ENCODE data around the gene RLBP1.

The RLBP1 gene

DNA sequence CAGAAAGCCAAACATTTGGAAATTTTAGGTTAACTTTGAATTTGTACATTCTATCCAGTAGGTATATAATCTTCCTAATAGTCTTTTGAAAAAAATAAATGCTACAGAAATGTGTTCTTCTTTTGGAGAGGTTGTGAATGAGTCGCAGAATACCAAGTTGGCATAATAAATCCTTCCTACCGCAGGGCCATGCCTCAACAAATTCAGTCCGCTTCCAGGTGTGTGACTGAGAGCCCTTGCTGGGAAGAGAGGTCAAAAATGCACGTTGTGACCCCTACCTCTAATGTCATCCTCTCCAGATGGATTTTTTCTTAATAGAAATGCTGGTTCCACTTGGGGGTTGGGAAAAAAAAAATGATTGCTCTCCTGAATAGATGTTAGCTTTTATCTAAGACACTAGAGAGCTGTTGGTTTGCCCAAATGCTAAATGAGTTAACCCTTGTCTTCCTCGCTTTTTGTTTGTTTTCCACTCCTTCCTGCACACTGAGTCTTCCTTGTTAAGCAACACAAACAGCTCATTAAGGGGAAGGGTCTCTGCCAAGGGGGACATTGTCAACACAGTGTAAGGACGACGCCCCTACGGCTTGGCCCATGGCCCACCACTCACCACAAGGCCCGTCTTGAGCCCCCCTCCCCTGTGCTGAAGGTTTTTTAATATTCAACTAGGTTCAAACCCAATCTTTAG is 33.9 kb downstream of the RLBP1 start:
- H3K4me3 ChIP-seq (ENCODE audit: low read length): no peak overlapping the region
- H4K20me1 ChIP-seq (ENCODE audit: control insufficient read depth, insufficient read depth, low read depth, low read length): no peaks in the 10 kb centered on the region
- no peaks in the 10 kb centered on the region for H3K4me1 ChIP-seq (ENCODE audit: control insufficient read depth, low read length)
- TF ChIP-seq, protein P1, sequence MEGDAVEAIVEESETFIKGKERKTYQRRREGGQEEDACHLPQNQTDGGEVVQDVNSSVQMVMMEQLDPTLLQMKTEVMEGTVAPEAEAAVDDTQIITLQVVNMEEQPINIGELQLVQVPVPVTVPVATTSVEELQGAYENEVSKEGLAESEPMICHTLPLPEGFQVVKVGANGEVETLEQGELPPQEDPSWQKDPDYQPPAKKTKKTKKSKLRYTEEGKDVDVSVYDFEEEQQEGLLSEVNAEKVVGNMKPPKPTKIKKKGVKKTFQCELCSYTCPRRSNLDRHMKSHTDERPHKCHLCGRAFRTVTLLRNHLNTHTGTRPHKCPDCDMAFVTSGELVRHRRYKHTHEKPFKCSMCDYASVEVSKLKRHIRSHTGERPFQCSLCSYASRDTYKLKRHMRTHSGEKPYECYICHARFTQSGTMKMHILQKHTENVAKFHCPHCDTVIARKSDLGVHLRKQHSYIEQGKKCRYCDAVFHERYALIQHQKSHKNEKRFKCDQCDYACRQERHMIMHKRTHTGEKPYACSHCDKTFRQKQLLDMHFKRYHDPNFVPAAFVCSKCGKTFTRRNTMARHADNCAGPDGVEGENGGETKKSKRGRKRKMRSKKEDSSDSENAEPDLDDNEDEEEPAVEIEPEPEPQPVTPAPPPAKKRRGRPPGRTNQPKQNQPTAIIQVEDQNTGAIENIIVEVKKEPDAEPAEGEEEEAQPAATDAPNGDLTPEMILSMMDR (IDR thresholded peaks at IDR 0.05; ENCODE audit: low read depth, low read length, poor library complexity, severe bottlenecking): no peak
- no peak for TF ChIP-seq EZH2phosphoT487 (IDR thresholded peaks at IDR 0.05; ENCODE audit: borderline replicate concordance, low read length)
- H3K79me2 ChIP-seq (ENCODE audit: control insufficient read depth, low read length): no peaks in the 10 kb centered on the region
- H3K27ac ChIP-seq (ENCODE audit: low read depth, low read length): no peak overlapping the region
- peaks cover 5% of the 10 kb centered on the region for H3K36me3 ChIP-seq (ENCODE audit: control insufficient read depth, low read length)
- no peak overlapping the region for H3K4me2 ChIP-seq (ENCODE audit: low read length)
- no peaks in the 10 kb centered on the region for H3K9me3 ChIP-seq (ENCODE audit: control insufficient read depth, insufficient read depth, low read length)
- H3K27me3 ChIP-seq (ENCODE audit: control insufficient read depth, low read length): no peaks in the 10 kb centered on the region
- no peaks in the 10 kb centered on the region for H3K9me2 ChIP-seq (replicated peaks; ENCODE audit: control insufficient read depth, low read length)
- H3F3A ChIP-seq (ENCODE audit: control insufficient read depth, insufficient read depth): no peaks in the 10 kb centered on the region

DNA sequence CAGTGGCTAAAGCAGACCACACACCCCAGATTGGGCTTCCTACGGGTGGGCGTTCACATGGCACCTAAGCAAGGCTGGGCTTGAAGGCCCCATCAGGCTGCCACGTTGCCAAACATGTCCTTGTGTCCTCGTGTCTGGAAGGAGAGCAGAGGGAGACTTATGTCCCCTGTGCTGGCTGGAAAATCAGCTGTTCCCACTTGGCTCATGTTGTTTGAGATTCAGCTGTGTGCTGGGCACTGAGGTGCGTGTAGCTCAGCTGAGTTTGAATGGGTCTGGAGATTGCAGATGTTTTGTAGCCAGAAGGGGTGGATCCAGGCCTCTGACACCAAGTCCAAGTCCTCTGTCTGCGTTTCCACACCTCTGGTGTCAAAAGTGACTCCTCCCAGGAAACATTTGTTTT is 34.6 kb downstream of the RLBP1 start:
- no peaks in the 10 kb centered on the region for H3K27me3 ChIP-seq (ENCODE audit: control insufficient read depth, low read length)
- H3K4me2 ChIP-seq (ENCODE audit: low read length): no peak overlapping the region
- no peak for TF ChIP-seq EZH2phosphoT487 (IDR thresholded peaks at IDR 0.05; ENCODE audit: borderline replicate concordance, low read length)
- TF ChIP-seq, protein P1 (IDR thresholded peaks at IDR 0.05; ENCODE audit: low read depth, low read length, poor library complexity, severe bottlenecking): no peak
- no peak overlapping the region for H3K27ac ChIP-seq (ENCODE audit: low read depth, low read length)
- H3F3A ChIP-seq (ENCODE audit: control insufficient read depth, insufficient read depth): no peaks in the 10 kb centered on the region
- no peaks in the 10 kb centered on the region for H3K79me2 ChIP-seq (ENCODE audit: control insufficient read depth, low read length)
- no peaks in the 10 kb centered on the region for H3K9me2 ChIP-seq (replicated peaks; ENCODE audit: control insufficient read depth, low read length)
- no peak overlapping the region for H3K4me3 ChIP-seq (ENCODE audit: low read length)
- H3K9me3 ChIP-seq (ENCODE audit: control insufficient read depth, insufficient read depth, low read length): no peaks in the 10 kb centered on the region
- no peaks in the 10 kb centered on the region for H3K4me1 ChIP-seq (ENCODE audit: control insufficient read depth, low read length)
- H3K36me3 ChIP-seq (ENCODE audit: control insufficient read depth, low read length): peaks cover 5% of the 10 kb centered on the region; the same call in 1 of the 2 replicates
- H4K20me1 ChIP-seq (ENCODE audit: control insufficient read depth, insufficient read depth, low read depth, low read length): no peaks in the 10 kb centered on the region

DNA sequence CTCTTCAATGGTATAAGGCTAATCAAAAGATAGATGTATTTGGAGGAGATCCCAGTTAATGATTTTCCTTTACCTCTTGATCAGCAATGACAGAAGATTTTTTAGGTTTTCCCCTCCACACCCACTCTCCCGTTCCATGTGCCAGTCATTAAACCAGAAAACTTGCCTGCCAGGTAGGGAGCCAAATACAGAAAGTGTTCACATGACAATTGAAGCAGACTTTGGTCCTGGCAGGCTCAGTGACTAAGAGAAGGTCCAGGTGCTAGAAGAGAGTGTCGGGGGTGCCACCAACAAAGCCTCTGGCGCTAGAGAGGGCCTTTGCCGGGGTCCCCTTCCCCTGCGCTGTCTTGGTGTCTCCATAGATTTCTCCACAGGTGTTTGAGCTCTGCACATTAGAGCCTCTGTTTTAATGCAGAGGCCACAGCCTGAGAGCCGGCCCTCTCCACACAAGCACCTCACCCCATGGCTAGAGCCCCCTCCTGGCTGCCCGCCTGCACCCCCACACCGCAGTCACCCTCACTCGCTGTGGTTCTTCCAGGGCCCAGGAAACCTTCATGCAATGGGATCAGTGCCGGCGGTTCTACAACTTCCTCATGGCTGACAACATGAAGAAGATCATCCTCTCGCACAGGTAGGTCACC is 36.4 kb downstream of the RLBP1 start:
- TF ChIP-seq, protein P1 (IDR thresholded peaks at IDR 0.05; ENCODE audit: low read depth, low read length, poor library complexity, severe bottlenecking): no peak
- no peak for TF ChIP-seq EZH2phosphoT487 (IDR thresholded peaks at IDR 0.05; ENCODE audit: borderline replicate concordance, low read length)
- Histone ChIP-seq H3K79me2 (ENCODE audit: control insufficient read depth, low read length) (no peaks in the 10 kb centered on the region), H3K27ac (ENCODE audit: low read depth, low read length) (no peak overlapping the region), H3K9me2 (replicated peaks; ENCODE audit: control insufficient read depth, low read length) (no peaks in the 10 kb centered on the region), H4K20me1 (ENCODE audit: control insufficient read depth, insufficient read depth, low read depth, low read length) (no peaks in the 10 kb centered on the region), H3K4me3 (ENCODE audit: low read length) (no peak overlapping the region), H3K4me1 (ENCODE audit: control insufficient read depth, low read length) (no peaks in the 10 kb centered on the region), H3K36me3 (ENCODE audit: control insufficient read depth, low read length) (no peaks in the 10 kb centered on the region), H3K27me3 (ENCODE audit: control insufficient read depth, low read length) (no peaks in the 10 kb centered on the region), H3F3A (ENCODE audit: control insufficient read depth, insufficient read depth) (no peaks in the 10 kb centered on the region), H3K4me2 (ENCODE audit: low read length) (no peak overlapping the region), H3K9me3 (ENCODE audit: control insufficient read depth, insufficient read depth, low read length) (no peaks in the 10 kb centered on the region)

Data from DOHH2 (cell line).